Osteocyte (in vitro differentiated cells): Measurements from ENCODE around the gene UGT1A7. TPM values are rescaled to one million over a fixed set of nuclear protein-coding genes. Genes with fewer than 3 reads are reported as not detected.

ENCODE experiments used
- DNase-seq: peaks from one replicate; pipeline ENCODE4 v3.0.0; 2021; ENCODE audit warnings: mixed read lengths; ENCODE audit not compliant: unreplicated experiment; ENCODE audit errors: extremely low spot score
- H3K27ac Mint-ChIP-seq: one replicate; pipeline ENCODE4 v1.8.0; 2021; ENCODE audit warnings: mild to moderate bottlenecking, mixed read lengths; ENCODE audit not compliant: unreplicated experiment
- H3K27me3 Mint-ChIP-seq: one replicate; pipeline ENCODE4 v1.8.0; 2021; ENCODE audit warnings: mixed read lengths; ENCODE audit not compliant: unreplicated experiment
- H3K36me3 Mint-ChIP-seq: one replicate; pipeline ENCODE4 v1.8.0; 2021; ENCODE audit warnings: mixed read lengths; ENCODE audit not compliant: unreplicated experiment
- H3K4me1 Mint-ChIP-seq: one replicate; pipeline ENCODE4 v1.8.0; 2021; ENCODE audit warnings: mixed read lengths; ENCODE audit not compliant: unreplicated experiment
- H3K4me3 Mint-ChIP-seq: one replicate; pipeline ENCODE4 v1.8.0; 2021; ENCODE audit warnings: mild to moderate bottlenecking, moderate library complexity, mixed read lengths; ENCODE audit not compliant: unreplicated experiment
- H3K9me3 Mint-ChIP-seq: one replicate; pipeline ENCODE4 v1.8.0; 2021; ENCODE audit warnings: mixed read lengths; ENCODE audit not compliant: unreplicated experiment
- total RNA-seq: library from RNA; stranded (reverse); gene quantifications from 2 replicates; pipeline ENCODE4 v1.2.1, GENCODE V29; 2021
- TF ChIP-seq, protein P1 (sequence below): fragments of 200-600 bp; sonication (generic); IDR thresholded peaks from 2 replicates; pipeline ENCODE4 v1.5.0; 2021; ENCODE audit warnings: antibody characterized with exemption, mild to moderate bottlenecking, moderate library complexity

Gene UGT1A7
- total RNA-seq, 1 donor from 2014 or later, result not detected

GRCh38 chr2:233810385-233810784 is 128.7 kb downstream of the UGT1A7 start:
- Mint-ChIP-seq H3K4me3 (no peak overlapping the region), H3K27ac (no peak overlapping the region), H3K4me1 (peaks cover 2% of the 10 kb centered on the region), H3K9me3 (no peaks in the 10 kb centered on the region), H3K27me3 (peaks cover 26% of the 10 kb centered on the region), H3K36me3 (no peaks in the 10 kb centered on the region)
- DNase-seq, result no peak
- TF ChIP-seq, protein P1, sequence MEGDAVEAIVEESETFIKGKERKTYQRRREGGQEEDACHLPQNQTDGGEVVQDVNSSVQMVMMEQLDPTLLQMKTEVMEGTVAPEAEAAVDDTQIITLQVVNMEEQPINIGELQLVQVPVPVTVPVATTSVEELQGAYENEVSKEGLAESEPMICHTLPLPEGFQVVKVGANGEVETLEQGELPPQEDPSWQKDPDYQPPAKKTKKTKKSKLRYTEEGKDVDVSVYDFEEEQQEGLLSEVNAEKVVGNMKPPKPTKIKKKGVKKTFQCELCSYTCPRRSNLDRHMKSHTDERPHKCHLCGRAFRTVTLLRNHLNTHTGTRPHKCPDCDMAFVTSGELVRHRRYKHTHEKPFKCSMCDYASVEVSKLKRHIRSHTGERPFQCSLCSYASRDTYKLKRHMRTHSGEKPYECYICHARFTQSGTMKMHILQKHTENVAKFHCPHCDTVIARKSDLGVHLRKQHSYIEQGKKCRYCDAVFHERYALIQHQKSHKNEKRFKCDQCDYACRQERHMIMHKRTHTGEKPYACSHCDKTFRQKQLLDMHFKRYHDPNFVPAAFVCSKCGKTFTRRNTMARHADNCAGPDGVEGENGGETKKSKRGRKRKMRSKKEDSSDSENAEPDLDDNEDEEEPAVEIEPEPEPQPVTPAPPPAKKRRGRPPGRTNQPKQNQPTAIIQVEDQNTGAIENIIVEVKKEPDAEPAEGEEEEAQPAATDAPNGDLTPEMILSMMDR, result no peak

DNA sequence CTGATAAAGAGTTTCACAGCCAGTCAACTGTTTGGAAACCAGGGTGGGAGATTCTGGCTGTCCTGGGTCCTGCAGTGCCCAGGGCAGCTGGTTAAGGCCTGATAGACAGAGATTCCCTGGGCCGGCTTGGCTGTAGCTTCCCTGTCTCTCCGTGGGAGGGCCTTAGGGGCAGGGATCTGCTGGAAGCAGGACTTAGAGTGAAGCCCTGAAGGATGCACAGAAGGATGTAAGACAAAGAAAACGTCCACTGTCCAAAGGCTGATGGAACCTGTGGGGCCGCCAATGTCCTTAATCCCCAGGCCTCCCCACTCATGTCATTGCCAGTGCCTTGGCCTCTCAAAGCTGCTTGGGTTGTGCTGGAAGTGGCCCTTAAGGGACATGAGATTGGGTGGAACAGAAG is 129.4 kb downstream of the UGT1A7 start:
- TF ChIP-seq, protein P1, result no peak
- no peak overlapping the region for H3K27ac Mint-ChIP-seq
- H3K4me1 Mint-ChIP-seq, result peaks cover 4% of the 10 kb centered on the region
- H3K36me3 Mint-ChIP-seq, result no peaks in the 10 kb centered on the region
- H3K9me3 Mint-ChIP-seq, result no peaks in the 10 kb centered on the region
- no peak overlapping the region for H3K4me3 Mint-ChIP-seq
- peaks cover 20% of the 10 kb centered on the region for H3K27me3 Mint-ChIP-seq
- no peak for DNase-seq

DNA sequence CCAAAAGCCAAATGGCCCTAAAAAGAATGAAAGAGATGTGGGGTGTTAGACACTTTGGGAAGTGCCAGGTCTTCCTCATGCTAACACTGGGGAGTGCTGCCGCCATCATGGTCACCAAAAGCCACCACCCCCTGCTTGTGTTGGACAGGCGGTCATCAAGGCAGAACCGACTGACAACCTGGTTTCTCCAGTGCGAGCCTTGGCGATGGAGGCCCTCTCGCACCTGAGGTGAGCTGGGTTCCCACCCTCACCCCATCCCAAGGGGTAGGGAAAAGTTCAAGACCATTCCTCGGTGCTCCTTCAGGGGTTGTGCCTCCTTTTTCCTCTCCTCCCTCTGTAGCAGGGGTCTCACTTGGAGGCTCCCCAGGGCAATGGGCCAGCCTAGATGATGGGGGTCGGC is 130.0 kb downstream of the UGT1A7 start:
- Mint-ChIP-seq H3K27me3 (peaks cover 16% of the 10 kb centered on the region), H3K27ac (no peak overlapping the region), H3K4me3 (no peak overlapping the region), H3K36me3 (no peaks in the 10 kb centered on the region), H3K4me1 (peaks cover 10% of the 10 kb centered on the region), H3K9me3 (no peaks in the 10 kb centered on the region)
- no peak for DNase-seq
- TF ChIP-seq, protein P1, result no peak

- Mint-ChIP-seq H3K9me3 (no peaks in the 10 kb centered on the region), H3K27ac (no peak overlapping the region)
- DNase-seq, result no peak
Measured at GRCh38 chr2:233813236-233814055, 131.7 kb downstream of the UGT1A7 start.

More at GRCh38 chr2:233813236-233814055, 131.7 kb downstream of the UGT1A7 start:
- Mint-ChIP-seq H3K4me1 (peaks cover 21% of the 10 kb centered on the region), H3K27me3 (peaks cover 18% of the 10 kb centered on the region), H3K4me3 (no peak overlapping the region), H3K36me3 (no peaks in the 10 kb centered on the region)
- TF ChIP-seq, protein P1, result no peak
